Measurements from ENCODE around the gene KRTAP10-10. TPM values are rescaled to one million over a fixed set of nuclear protein-coding genes. Genes with fewer than 3 reads are reported as not detected.

The KRTAP10-10 gene
- total RNA-seq, 1 donor from 2014 or later = not detected

DNA sequence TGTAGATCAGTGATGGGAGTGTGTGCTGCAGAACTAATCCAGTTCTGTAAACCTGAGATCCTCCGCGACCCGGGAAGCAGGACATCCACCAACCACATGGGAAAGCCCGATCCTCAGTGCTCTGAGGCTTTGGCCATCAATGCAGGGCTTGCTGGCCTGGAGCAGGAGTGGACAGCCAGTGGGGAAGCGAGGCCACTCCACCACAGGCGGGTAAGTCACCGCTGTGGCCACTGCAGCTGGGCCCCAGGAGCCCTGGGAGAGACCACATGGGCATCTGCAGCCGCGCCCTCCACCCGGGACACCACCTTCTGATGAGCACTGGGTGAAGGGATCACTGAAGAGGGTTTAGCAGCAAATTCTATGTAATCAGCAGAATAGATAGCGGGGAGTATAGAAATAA lies 44.0 kb downstream of the KRTAP10-10 start:
- no peak for FAIRE-seq
- Histone ChIP-seq H4K20me1 (ENCODE audit: insufficient read depth, low read length) (no peaks in the 10 kb centered on the region), H2AFZ (ENCODE audit: low read depth, low read length) (no peak overlapping the region)

GRCh38 chr21:44681861-44682579 lies 44.9 kb downstream of the KRTAP10-10 start, which contains the start of gene KRTAP12-1:
TSS of gene KRTAP12-1 (minus strand) at chr21:44682163. CDS start at chr21:44682123, 40 bp downstream.
- Histone ChIP-seq H3K9ac (ENCODE audit: low read length) (no peak within 1 kb of the TSS), H3K4me1 (ENCODE audit: insufficient read depth, low read length) (no peaks in the 10 kb centered on the region), H3K36me3 (ENCODE audit: insufficient read depth, low read length) (no peaks in the 10 kb centered on the region), H3K27ac (ENCODE audit: low read depth, low read length) (no peak within 1 kb of the TSS), H4K20me1 (ENCODE audit: insufficient read depth, low read length) (no peaks in the 10 kb centered on the region), H3K9me3 (ENCODE audit: insufficient read depth, low read depth, low read length) (no peaks in the 10 kb centered on the region), H3K27me3 (ENCODE audit: insufficient read depth, low read length) (peaks cover 4% of the 10 kb centered on the region), H2AFZ (ENCODE audit: low read depth, low read length) (no peak within 1 kb of the TSS), H3K4me2 (ENCODE audit: low read length) (no peak within 1 kb of the TSS), H3K4me3 (ENCODE audit: insufficient read depth, low read depth, low read length) (no peak within 1 kb of the TSS), H3K79me2 (ENCODE audit: insufficient read depth, low read length) (no peaks in the 10 kb centered on the region)
- H3K4me1 Mint-ChIP-seq (ENCODE audit: low read depth, unreplicated experiment) = peaks cover 5% of the 10 kb centered on the region
- TF ChIP-seq EZH2 (IDR thresholded peaks at IDR 0.05; ENCODE audit: insufficient read depth, low read length) (no peak), CTCF (IDR thresholded peaks at IDR 0.05; ENCODE audit: insufficient read depth, low read depth, low read length) (no peak)
- peaks cover 63% of the 10 kb centered on the region for H3K27me3 Mint-ChIP-seq (ENCODE audit: low read depth, unreplicated experiment)
- DNase-seq (ENCODE audit: low read depth) = no peak
- H3K9me3 Mint-ChIP-seq (ENCODE audit: unreplicated experiment) = peaks cover 6% of the 10 kb centered on the region
- peaks cover 8% of the 10 kb centered on the region for H3K36me3 Mint-ChIP-seq (ENCODE audit: low read depth, unreplicated experiment)
- no peak for FAIRE-seq
- H3K4me3 Mint-ChIP-seq (ENCODE audit: unreplicated experiment) = no peak within 1 kb of the TSS
- no peak within 1 kb of the TSS for H3K27ac Mint-ChIP-seq (ENCODE audit: unreplicated experiment)

More for the DNA sequence above, 44.0 kb downstream of the KRTAP10-10 start:
- H3K9me3 ChIP-seq (ENCODE audit: insufficient read depth, low read depth, low read length) = no peaks in the 10 kb centered on the region
- no peak overlapping the region for H3K27ac ChIP-seq (ENCODE audit: low read depth, low read length)
- TF ChIP-seq EZH2 (IDR thresholded peaks at IDR 0.05; ENCODE audit: insufficient read depth, low read length) = no peak
- H3K36me3 ChIP-seq (ENCODE audit: insufficient read depth, low read length) = no peaks in the 10 kb centered on the region
- H3K4me2 ChIP-seq (ENCODE audit: low read length) = no peak overlapping the region
- no peak overlapping the region for H3K4me3 ChIP-seq (ENCODE audit: insufficient read depth, low read depth, low read length)
- peaks cover 6% of the 10 kb centered on the region for H3K9me3 Mint-ChIP-seq (ENCODE audit: unreplicated experiment)
- H3K9ac ChIP-seq (ENCODE audit: low read length) = no peak overlapping the region
- no peaks in the 10 kb centered on the region for H3K4me1 ChIP-seq (ENCODE audit: insufficient read depth, low read length)
- no peaks in the 10 kb centered on the region for H3K79me2 ChIP-seq (ENCODE audit: insufficient read depth, low read length)
- H3K27me3 ChIP-seq (ENCODE audit: insufficient read depth, low read length) = peaks cover 3% of the 10 kb centered on the region
- no peaks in the 10 kb centered on the region for H3K4me1 Mint-ChIP-seq (ENCODE audit: low read depth, unreplicated experiment)
- no peak for DNase-seq (ENCODE audit: low read depth)
- H3K27ac Mint-ChIP-seq (ENCODE audit: unreplicated experiment) = no peak overlapping the region
- peaks cover 66% of the 10 kb centered on the region for H3K27me3 Mint-ChIP-seq (ENCODE audit: low read depth, unreplicated experiment)
- H3K36me3 Mint-ChIP-seq (ENCODE audit: low read depth, unreplicated experiment) = peaks cover 8% of the 10 kb centered on the region
- no peak overlapping the region for H3K4me3 Mint-ChIP-seq (ENCODE audit: unreplicated experiment)

DNA sequence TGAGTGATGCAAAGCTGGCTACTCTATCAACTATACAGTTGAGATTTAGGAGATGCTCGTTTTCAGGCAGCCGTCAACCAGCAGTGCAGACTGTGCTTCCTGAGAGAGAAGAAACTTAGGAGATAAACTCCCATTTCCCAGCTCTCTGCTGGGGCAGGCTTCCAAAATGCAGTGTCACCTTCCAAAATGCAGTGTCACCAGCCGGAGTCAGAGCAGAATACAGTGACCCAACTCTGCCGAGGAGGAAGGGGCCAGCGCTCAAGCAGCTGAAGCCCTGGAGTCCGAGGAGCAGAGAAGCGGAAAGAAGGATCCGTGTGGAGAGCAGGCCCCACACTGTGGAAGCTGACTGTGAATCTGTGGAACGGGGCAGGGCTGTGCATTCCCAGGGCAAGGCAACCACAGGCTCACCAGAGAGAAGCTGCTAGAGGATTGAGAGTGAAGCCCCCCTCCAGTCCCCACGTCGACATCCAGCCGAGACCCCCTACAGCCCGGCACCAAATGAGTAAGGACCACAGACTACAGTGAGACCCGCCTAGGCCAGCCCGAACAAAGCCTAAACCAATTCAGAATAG lies 45.5 kb downstream of the KRTAP10-10 start:
- no peaks in the 10 kb centered on the region for H3K9me3 ChIP-seq (ENCODE audit: insufficient read depth, low read depth, low read length)
- TF ChIP-seq EZH2 (IDR thresholded peaks at IDR 0.05; ENCODE audit: insufficient read depth, low read length) (no peak), CTCF (IDR thresholded peaks at IDR 0.05; ENCODE audit: insufficient read depth, low read depth, low read length) (no peak)
- FAIRE-seq (no peak), DNase-seq (ENCODE audit: low read depth) (no peak)
- no peak overlapping the region for H3K9ac ChIP-seq (ENCODE audit: low read length)
- no peak overlapping the region for H3K27ac ChIP-seq (ENCODE audit: low read depth, low read length)
- H3K27me3 ChIP-seq (ENCODE audit: insufficient read depth, low read length) = peaks cover 8% of the 10 kb centered on the region
- Mint-ChIP-seq H3K27ac (ENCODE audit: unreplicated experiment) (no peak overlapping the region), H3K4me1 (ENCODE audit: low read depth, unreplicated experiment) (peaks cover 5% of the 10 kb centered on the region), H3K36me3 (ENCODE audit: low read depth, unreplicated experiment) (peaks cover 8% of the 10 kb centered on the region), H3K27me3 (ENCODE audit: low read depth, unreplicated experiment) (peaks cover 64% of the 10 kb centered on the region), H3K9me3 (ENCODE audit: unreplicated experiment) (peaks cover 6% of the 10 kb centered on the region), H3K4me3 (ENCODE audit: unreplicated experiment) (no peak overlapping the region)
- no peaks in the 10 kb centered on the region for H4K20me1 ChIP-seq (ENCODE audit: insufficient read depth, low read length)
- no peaks in the 10 kb centered on the region for H3K4me1 ChIP-seq (ENCODE audit: insufficient read depth, low read length)
- no peaks in the 10 kb centered on the region for H3K36me3 ChIP-seq (ENCODE audit: insufficient read depth, low read length)
- no peaks in the 10 kb centered on the region for H3K79me2 ChIP-seq (ENCODE audit: insufficient read depth, low read length)
- H3K4me2 ChIP-seq (ENCODE audit: low read length) = no peak overlapping the region
- H3K4me3 ChIP-seq (ENCODE audit: insufficient read depth, low read depth, low read length) = no peak overlapping the region
- no peak overlapping the region for H2AFZ ChIP-seq (ENCODE audit: low read depth, low read length)

Measured in astrocyte (in vitro differentiated cells and primary cell).